T47D (cell line): ENCODE data around the gene RAC2.

ENCODE experiments used
- DNase-seq, 2 experiments: peaks; one replicate each; pipeline versions ENCODE4 v3.0.0 to v3.0.0-alpha.2; 2011 to 2012; ENCODE audit warnings: low read depth in 1 of 2, low spot score in 1 of 2
- JUND ChIP-seq: IDR thresholded peaks from 2 replicates; pipeline ENCODE4 v1.6.1; 2012; ENCODE audit warnings: low read depth
- in situ Hi-C: cut with HindIII; loops from 2 replicates; pipeline ENCODE4 v1.10.0; 2016; ENCODE audit warnings: low sequenced_read_pairs, low pct_unique_long_range_greater_than_20kb

Gene RAC2

GRCh38 chr22:37184816-37185541 is 59.1 kb downstream of the RAC2 start:
- in situ Hi-C loops = no loop called here
- no peak for TF ChIP-seq JUND
- DNase-seq = no peak

- DNase-seq = no peak
- no peak for TF ChIP-seq JUND
- in situ Hi-C loops = no loop called here
These were observed 59.7 kb downstream of the RAC2 start for GRCh38 chr22:37184380-37184755.

- in situ Hi-C loops = no loop called here
- TF ChIP-seq JUND = no peak
- DNase-seq = peak; percentile 31 to 46
These were observed 60.4 kb downstream of the RAC2 start for GRCh38 chr22:37183432-37184379.

GRCh38 chr22:37182949-37183245 is 61.2 kb downstream of the RAC2 start:
- in situ Hi-C loops = no loop called here
- TF ChIP-seq JUND = no peak
- DNase-seq = no peak

GRCh38 chr22:37182101-37182948 is 61.7 kb downstream of the RAC2 start:
- in situ Hi-C loops = no loop called here
- no peak for DNase-seq
- no peak for TF ChIP-seq JUND

GRCh38 chr22:37181681-37182080 is 62.4 kb downstream of the RAC2 start:
- in situ Hi-C loops = no loop called here

GRCh38 chr22:37180531-37181231 is 63.4 kb downstream of the RAC2 start:
- no peak for TF ChIP-seq JUND
- no peak for DNase-seq
- in situ Hi-C loops = no loop called here

More at GRCh38 chr22:37181681-37182080, 62.4 kb downstream of the RAC2 start:
- TF ChIP-seq JUND = no peak
- DNase-seq = no peak

- DNase-seq = no peak
- in situ Hi-C loops = no loop called here
- TF ChIP-seq JUND = no peak
These were observed 64.2 kb downstream of the RAC2 start for GRCh38 chr22:37179622-37180420.

GRCh38 chr22:37179126-37179470 is 65.0 kb downstream of the RAC2 start:
- in situ Hi-C loops = no loop called here

GRCh38 chr22:37178350-37179125 is 65.5 kb downstream of the RAC2 start:
- DNase-seq = no peak
- in situ Hi-C loops = no loop called here
- no peak for TF ChIP-seq JUND

More at GRCh38 chr22:37179126-37179470, 65.0 kb downstream of the RAC2 start:
- TF ChIP-seq JUND = no peak
- DNase-seq = no peak

GRCh38 chr22:37177755-37178154 is 66.3 kb downstream of the RAC2 start:
- no peak for TF ChIP-seq JUND
- in situ Hi-C loops = no loop called here

More at GRCh38 chr22:37177755-37178154, 66.3 kb downstream of the RAC2 start:
- no peak for DNase-seq
